ENCODE measurements around the gene ACOX3. TPM values are rescaled to one million over a fixed set of nuclear protein-coding genes. Genes with fewer than 3 reads are reported as not detected.
A peak's percentile ranks its signal among the peaks of the same experiment; 100 is the strongest.

Gene ACOX3
- total RNA-seq, 1 experiment from 2014 or later, result 21.9 TPM

DNA sequence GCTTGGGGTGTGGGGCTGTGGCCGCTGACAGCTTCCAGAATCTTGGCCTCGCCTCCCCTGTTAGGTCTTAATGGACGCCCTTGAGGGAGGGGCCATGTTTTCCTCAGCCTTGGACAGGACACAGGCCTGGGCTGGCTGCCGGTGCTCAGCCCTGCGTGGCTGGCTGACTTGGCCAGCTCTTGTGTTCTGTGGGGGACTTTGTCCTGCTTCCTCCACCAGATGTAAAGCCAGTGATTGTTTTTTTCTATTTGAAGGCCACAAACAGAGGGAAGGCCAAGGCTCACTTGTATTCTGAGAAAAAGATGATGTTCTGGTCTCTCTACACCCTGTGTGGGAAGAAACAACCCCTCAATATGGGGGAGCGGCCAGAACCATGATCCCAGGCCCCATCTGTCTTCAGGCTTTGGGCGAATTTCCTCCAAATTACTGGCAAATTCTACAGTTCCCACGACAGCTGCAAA is 99.7 kb downstream of the ACOX3 start:
- DNase-seq (ENCODE audit: low spot score), result no peak

- DNase-seq (ENCODE audit: low spot score), result no peak
Measured at GRCh38 chr4:8338351-8338961, 102.1 kb downstream of the ACOX3 start.

- peak; percentile 60 for DNase-seq (ENCODE audit: low spot score)
Measured at GRCh38 chr4:8336412-8337075, 104.0 kb downstream of the ACOX3 start.

- DNase-seq (ENCODE audit: low spot score), result no peak
Measured at GRCh38 chr4:8335848-8336247, 104.7 kb downstream of the ACOX3 start.

DNA sequence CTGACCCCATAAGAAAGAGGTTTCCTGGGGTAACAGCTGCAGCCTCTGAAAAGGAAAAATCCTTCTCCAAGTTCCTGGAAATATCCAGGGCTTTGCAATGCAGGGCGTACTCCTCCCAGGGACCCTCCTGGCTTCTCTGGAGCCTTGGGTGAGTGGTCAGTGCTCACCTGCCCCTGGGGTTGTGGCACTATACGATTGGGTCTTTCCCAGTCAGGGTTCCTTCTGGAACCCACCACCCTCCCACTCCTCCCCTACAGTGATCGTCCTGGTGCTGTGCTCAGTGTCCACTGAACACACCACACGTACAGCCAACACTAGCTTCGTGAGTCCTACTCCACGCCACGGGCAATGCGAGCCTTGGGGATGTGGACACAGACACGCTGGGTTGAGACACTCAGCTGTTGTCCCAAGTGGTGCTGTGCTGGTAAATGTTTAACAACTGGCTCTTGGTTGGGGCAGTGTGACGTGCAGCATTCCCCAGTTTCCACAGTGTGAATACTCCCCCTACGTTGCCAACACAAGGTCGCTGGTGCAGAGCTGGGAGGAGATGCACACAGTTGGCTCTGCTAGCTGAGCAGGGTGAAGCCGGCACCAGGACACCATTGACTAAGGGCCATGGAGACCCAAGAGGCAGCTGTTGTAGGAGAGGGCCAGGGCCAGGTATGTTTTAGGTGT is 105.6 kb downstream of the ACOX3 start:
- no peak for DNase-seq (ENCODE audit: low spot score)

GRCh38 chr4:8333726-8334460 is 106.6 kb downstream of the ACOX3 start:
- DNase-seq (ENCODE audit: low spot score), result no peak

DNA sequence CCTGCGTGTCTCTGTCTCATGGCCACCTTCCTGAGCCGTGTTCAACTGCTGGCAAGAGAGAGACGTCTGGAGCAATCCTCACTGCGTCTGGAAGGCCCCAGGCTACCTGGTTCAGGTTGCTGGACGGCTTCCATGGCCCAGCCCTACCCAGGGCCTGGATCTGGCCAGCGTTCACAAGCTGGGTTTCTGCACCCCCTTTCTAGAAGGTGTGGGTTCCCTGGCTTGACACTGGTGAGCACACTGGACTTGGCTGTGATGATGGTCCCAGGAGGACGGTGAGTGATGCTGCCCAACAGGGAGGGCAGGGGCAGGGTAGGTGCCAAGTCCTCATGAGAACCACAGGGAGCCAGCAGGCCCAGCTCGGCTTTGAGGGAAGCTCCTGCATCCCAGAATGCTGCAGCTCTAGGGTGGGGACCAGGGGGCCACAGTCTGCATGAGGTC is 107.6 kb downstream of the ACOX3 start:
- no peak for DNase-seq (ENCODE audit: low spot score)

- DNase-seq (ENCODE audit: low spot score), result no peak
Measured at GRCh38 chr4:8332038-8332857, 108.3 kb downstream of the ACOX3 start.

DNA sequence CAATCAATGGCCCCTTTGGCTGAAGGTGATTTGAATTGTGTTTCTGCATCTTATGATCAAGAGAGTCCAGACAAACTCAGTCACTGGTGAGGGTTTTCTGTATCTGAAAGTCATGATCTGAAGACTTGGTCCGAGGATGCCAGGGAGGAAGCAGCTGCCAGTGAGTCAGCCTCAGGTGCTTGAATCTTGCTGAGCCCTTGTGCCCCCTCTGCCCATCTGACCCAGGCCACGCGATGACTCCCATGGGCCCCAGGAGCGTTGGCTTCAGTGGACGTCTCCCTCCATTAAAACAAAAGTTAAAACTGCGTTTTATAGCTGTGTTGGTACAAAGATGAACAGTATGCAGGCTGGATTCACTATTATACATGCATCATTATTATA is 109.0 kb downstream of the ACOX3 start:
- DNase-seq (ENCODE audit: low spot score), result peak; percentile 48

- DNase-seq (ENCODE audit: low spot score), result no peak
Measured at GRCh38 chr4:8330821-8331574, 109.5 kb downstream of the ACOX3 start.

- DNase-seq (ENCODE audit: low spot score), result no peak
Measured at GRCh38 chr4:8329859-8330761, 110.4 kb downstream of the ACOX3 start.

GRCh38 chr4:8329560-8329858 is 111.0 kb downstream of the ACOX3 start:
- no peak for DNase-seq (ENCODE audit: low spot score)

DNA sequence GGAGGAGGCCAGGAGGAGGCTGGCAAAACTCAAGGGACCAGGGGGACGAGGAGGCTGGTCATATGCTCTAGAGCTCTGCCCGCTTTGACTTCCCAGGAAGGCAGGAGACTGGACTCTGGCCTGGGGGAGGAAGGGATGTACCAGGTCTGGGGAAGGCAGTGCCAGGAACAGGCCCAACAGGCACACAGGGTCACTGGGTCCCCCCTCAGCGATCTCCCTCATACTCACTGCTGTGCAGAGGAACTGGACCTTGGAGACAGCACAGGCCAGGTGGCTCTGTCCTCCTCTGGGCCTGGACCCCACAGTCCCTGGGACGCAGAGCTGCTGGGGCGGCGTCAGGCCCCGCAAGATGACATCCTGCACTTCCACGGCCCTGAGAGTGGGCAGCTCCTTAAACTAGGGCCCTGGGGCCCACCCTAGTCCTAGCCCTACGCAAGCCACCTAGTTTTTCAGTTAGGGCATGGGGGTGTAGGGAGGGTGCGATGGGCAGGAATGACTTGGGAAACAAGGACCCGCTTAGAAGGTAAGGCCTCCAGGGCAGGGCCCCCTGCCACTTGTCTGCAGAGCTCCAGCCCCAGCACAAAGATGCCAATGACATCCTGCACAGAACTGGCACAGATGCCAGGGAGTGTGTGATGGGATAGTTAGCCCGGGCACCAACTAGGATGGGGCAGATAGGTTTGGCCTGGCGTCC is 111.5 kb downstream of the ACOX3 start:
- DNase-seq (ENCODE audit: low spot score), result no peak

GRCh38 chr4:8328456-8328855 is 112.1 kb downstream of the ACOX3 start:
- no peak for DNase-seq (ENCODE audit: low spot score)

GRCh38 chr4:8326206-8326605 is 114.3 kb downstream of the ACOX3 start:
- DNase-seq (ENCODE audit: low spot score), result no peak

DNA sequence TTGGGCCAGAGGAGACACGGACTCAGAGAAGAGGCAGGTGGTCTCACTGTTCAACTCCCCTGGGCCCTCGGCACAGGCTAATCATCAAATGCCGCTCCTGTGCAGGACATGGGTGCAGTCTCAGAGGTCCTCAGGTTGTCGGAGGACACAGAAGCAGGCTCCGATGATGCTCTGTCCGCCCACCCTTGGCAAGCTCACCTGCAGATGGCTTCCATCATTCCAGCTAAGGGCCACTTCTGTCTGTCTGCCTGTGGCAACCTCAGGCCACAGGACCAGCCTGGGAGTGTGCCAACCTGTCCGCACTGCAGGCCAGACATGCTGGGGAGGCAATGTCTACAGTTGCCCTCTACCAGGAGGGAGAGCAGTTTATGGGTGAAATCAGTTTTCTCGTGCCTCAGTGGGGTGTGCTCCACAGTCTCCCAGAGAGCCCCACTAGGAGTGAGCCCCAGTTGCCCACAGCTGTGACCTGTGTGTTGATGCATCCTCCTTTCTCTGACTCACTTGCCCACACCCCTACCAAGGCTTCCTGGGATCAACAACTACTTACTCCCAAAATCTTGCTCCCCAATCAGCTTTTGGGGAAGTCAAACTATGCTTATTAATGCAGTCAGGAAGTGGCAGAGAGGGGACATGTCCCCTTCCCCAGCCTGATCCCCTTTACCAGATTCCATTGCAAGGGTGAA is 115.1 kb downstream of the ACOX3 start:
- DNase-seq (ENCODE audit: low spot score), result no peak

- no peak for DNase-seq (ENCODE audit: low spot score)
Measured at GRCh38 chr4:8324640-8325239, 115.8 kb downstream of the ACOX3 start.

GRCh38 chr4:8323947-8324555 is 116.5 kb downstream of the ACOX3 start:
- DNase-seq (ENCODE audit: low spot score), result no peak

Measured in A172 (cell line).